ENCODE results near the gene BPIFB2. TPM values are rescaled to one million over a fixed set of nuclear protein-coding genes. Genes with fewer than 3 reads are reported as not detected.

The BPIFB2 gene
- total RNA-seq, 4 donors from 2014 or later = 0.19 to 93.5 (median 1.6) TPM; not detected in 1

GRCh38 chr20:33005908-33006775 is 1.4 kb upstream of the BPIFB2 start:
- H3K27me3 ChIP-seq = peaks cover 0 to 19% (median 0%) of the 10 kb centered on the region in 4 donors
- no peaks in the 10 kb centered on the region for H3K36me3 ChIP-seq
- intact Hi-C loops (cut with DNase I) = no loop called here
- no peak for DNase-seq
- no peak overlapping the region for H3K4me3 ChIP-seq
- no peak overlapping the region for H3K27ac ChIP-seq
- WGBS, 2 donors = 75 to 82% methylated on average over 3 to 8 of the region's 8 CpGs
- TF ChIP-seq CTCF (IDR thresholded peaks at IDR 0.05) = no peak
- TF ChIP-seq POLR2A (IDR thresholded peaks at IDR 0.05) = no peak
- H3K4me1 ChIP-seq = peaks cover 0 to 8% (median 0%) of the 10 kb centered on the region in 3 donors
- no peaks in the 10 kb centered on the region for H3K9me3 ChIP-seq

- intact Hi-C loops (cut with DNase I) = no loop called here
- H3K27me3 ChIP-seq = peaks cover 0 to 25% (median 0%) of the 10 kb centered on the region in 4 donors
- 74 to 77% methylated on average over 7 of the region's 8 CpGs for WGBS, 2 donors
Measured at GRCh38 chr20:33006776-33007375, 628 bp upstream of the BPIFB2 start.

GRCh38 chr20:33008336-33009213 is 1.1 kb downstream of the BPIFB2 start:
- Histone ChIP-seq H3K27me3 (peaks cover 0 to 41% (median 0%) of the 10 kb centered on the region in 4 donors), H3K36me3 (no peaks in the 10 kb centered on the region), H3K9me3 (no peaks in the 10 kb centered on the region), H3K4me3 (no peak overlapping the region), H3K4me1 (peaks cover 0 to 8% (median 0%) of the 10 kb centered on the region in 3 donors), H3K27ac (no peak overlapping the region)
- TF ChIP-seq CTCF (IDR thresholded peaks at IDR 0.05) (no peak), POLR2A (IDR thresholded peaks at IDR 0.05) (no peak)
- intact Hi-C loops (cut with DNase I) = no loop called here
- 81 to 84% methylated on average over 14 to 22 of the region's 23 CpGs for WGBS, 2 donors
- DNase-seq = no peak

More at GRCh38 chr20:33006776-33007375, 628 bp upstream of the BPIFB2 start:
- Histone ChIP-seq H3K4me1 (peaks cover 0 to 8% (median 0%) of the 10 kb centered on the region in 3 donors), H3K36me3 (no peaks in the 10 kb centered on the region), H3K9me3 (no peaks in the 10 kb centered on the region), H3K27ac (no peak overlapping the region), H3K4me3 (no peak overlapping the region)
- TF ChIP-seq CTCF (IDR thresholded peaks at IDR 0.05) (no peak), POLR2A (IDR thresholded peaks at IDR 0.05) (no peak)
- DNase-seq = no peak

GRCh38 chr20:33009214-33010132 is 2.0 kb downstream of the BPIFB2 start:
- 17 to 55% methylated on average over 1 to 4 of the region's 19 CpGs for WGBS, 2 donors
- no peak for DNase-seq
- Histone ChIP-seq H3K4me3 (no peak overlapping the region), H3K4me1 (peaks cover 0 to 8% (median 0%) of the 10 kb centered on the region in 3 donors), H3K36me3 (no peaks in the 10 kb centered on the region), H3K27me3 (peaks cover 0 to 50% (median 0%) of the 10 kb centered on the region in 4 donors), H3K27ac (no peak overlapping the region), H3K9me3 (no peaks in the 10 kb centered on the region)
- intact Hi-C loops (cut with DNase I) = no loop called here
- no peak for TF ChIP-seq POLR2A (IDR thresholded peaks at IDR 0.05)
- no peak for TF ChIP-seq CTCF (IDR thresholded peaks at IDR 0.05)
